Esophagus (tissue), 2 donors: Measurements from ENCODE around the gene KCNG2. TPM values are rescaled to one million over a fixed set of nuclear protein-coding genes. Genes with fewer than 3 reads are reported as not detected.

Experiments used
- H3K27ac ChIP-seq, 2 donors: one replicate each; pipeline ENCODE4 v1.5.1; 2013; ENCODE audit warnings: low read depth in 2 of 2, mild to moderate bottlenecking in 2 of 2, inconsistent platforms in 1 of 2, low read length in 1 of 2, moderate library complexity in 1 of 2
- H3K27me3 ChIP-seq, 2 donors: one replicate each; pipeline ENCODE4 v1.6.1; 2013; ENCODE audit warnings: low read length in 2 of 2, control low read depth in 1 of 2, mild to moderate bottlenecking in 1 of 2; ENCODE audit not compliant: insufficient read depth in 2 of 2, control insufficient read depth in 1 of 2
- H3K36me3 ChIP-seq, 2 donors: one replicate each; pipeline ENCODE4 v1.6.1; 2013; ENCODE audit warnings: low read length in 1 of 2; ENCODE audit not compliant: control insufficient read depth in 2 of 2, insufficient read depth in 2 of 2
- H3K4me1 ChIP-seq, 2 donors: one replicate each; pipeline ENCODE4 v1.6.1; 2013; ENCODE audit warnings: low read length in 1 of 2; ENCODE audit not compliant: control insufficient read depth in 2 of 2, insufficient read depth in 2 of 2
- H3K4me3 ChIP-seq, 2 donors: one replicate each; pipeline ENCODE4 v1.5.1; 2013; ENCODE audit warnings: low read length in 2 of 2, mild to moderate bottlenecking in 2 of 2, low read depth in 1 of 2, moderate library complexity in 1 of 2
- H3K9me3 ChIP-seq, 2 donors: one replicate each; pipeline ENCODE4 v1.6.1; 2013; ENCODE audit warnings: mild to moderate bottlenecking in 2 of 2, low read depth in 1 of 2, low read length in 1 of 2, moderate library complexity in 1 of 2; ENCODE audit not compliant: control insufficient read depth in 2 of 2, insufficient read depth in 1 of 2
- WGBS, 2 donors: extraction: QIAGEN DNeasy Blood & Tissue Kit; methylation state at CpG; one replicate each; pipeline ENCODE4 v1.1.7; 2013; 5-methylcytosine and 5-hydroxymethylcytosine counted together
- polyA plus RNA-seq, 2 donors: library from polyadenylated mRNA; stranded (reverse); fragments of 200-250 nt; gene quantifications; one replicate each; pipeline ENCODE4 v1.2.3, GENCODE V29; 2013
- donor health status: healthy with polysubstance abuse.
- donor health status: Bipolar disorder and iron deficiency.

Gene KCNG2
- polyA plus RNA-seq, 2 donors: 0.04 TPM; not detected in 1

DNA sequence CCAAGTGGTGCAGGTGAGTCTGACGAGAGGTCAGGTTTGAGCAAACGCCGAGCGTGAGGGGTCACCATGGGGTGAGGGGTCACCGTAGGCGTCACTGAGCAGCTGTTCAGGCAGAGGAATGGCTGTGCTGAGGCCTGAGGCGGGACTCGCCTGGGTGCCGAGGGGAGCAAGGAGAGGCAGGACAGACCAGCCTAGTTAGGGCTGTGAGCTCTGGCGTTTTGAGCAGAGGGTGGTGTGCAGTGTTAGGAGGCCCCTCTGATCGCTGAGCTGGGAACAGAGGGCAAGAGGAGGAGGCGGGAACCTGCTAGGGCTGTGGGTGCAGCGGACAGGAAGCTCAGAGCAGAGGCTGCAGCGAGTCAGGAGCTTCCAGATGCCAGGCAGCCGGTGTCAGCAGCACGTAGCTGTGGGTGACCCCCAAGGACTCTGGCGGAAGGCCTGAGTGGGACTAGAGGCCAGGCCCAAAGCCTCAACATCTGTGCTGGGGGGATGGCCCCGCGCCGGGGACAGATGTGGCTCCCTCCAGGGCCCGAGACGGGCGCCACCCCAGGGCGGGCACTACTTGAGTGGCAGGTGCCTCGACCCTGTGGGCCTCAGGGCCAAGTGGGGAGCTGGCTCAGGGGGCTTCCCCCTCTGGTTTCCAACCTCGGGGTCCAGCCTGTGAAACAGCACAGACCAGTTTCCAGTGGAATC is 55.7 kb downstream of the KCNG2 start:
- Histone ChIP-seq H3K36me3 (no peaks in the 10 kb centered on the region), H3K4me3 (no peak overlapping the region), H3K9me3 (peaks cover 0 to 5% of the 10 kb centered on the region in 2 donors), H3K4me1 (peaks cover 2 to 5% of the 10 kb centered on the region in 2 donors), H3K27me3 (no peaks in the 10 kb centered on the region), H3K27ac (no peak overlapping the region)
- WGBS, 2 donors: 74 to 76% methylated on average over 24 to 26 of the region's 26 CpGs

DNA sequence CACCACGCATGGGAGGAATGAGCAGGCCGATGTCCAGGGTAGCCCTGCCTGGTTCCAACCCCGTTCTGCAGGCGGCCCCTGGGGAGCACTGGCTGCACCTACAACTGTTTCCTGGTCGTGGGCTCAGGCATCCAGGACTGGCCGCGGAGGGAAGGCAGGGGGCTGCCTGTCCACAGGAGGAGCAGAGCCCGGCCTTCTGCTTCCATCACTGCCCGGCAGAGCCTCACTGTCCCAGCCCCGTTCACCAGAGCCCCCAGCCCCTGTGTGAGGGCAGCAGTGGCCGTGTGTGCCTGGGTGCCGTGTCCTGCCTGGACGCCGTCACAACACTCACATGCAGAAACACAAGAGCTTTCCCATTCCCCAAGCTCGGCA is 56.2 kb downstream of the KCNG2 start:
- Histone ChIP-seq H3K4me1 (peaks cover 2 to 5% of the 10 kb centered on the region in 2 donors), H3K27me3 (no peaks in the 10 kb centered on the region), H3K4me3 (no peak overlapping the region), H3K27ac (no peak overlapping the region), H3K36me3 (no peaks in the 10 kb centered on the region), H3K9me3 (peaks cover 0 to 5% of the 10 kb centered on the region in 2 donors)
- WGBS, 2 donors: 87 to 89% methylated on average over 15 of the region's 15 CpGs

DNA sequence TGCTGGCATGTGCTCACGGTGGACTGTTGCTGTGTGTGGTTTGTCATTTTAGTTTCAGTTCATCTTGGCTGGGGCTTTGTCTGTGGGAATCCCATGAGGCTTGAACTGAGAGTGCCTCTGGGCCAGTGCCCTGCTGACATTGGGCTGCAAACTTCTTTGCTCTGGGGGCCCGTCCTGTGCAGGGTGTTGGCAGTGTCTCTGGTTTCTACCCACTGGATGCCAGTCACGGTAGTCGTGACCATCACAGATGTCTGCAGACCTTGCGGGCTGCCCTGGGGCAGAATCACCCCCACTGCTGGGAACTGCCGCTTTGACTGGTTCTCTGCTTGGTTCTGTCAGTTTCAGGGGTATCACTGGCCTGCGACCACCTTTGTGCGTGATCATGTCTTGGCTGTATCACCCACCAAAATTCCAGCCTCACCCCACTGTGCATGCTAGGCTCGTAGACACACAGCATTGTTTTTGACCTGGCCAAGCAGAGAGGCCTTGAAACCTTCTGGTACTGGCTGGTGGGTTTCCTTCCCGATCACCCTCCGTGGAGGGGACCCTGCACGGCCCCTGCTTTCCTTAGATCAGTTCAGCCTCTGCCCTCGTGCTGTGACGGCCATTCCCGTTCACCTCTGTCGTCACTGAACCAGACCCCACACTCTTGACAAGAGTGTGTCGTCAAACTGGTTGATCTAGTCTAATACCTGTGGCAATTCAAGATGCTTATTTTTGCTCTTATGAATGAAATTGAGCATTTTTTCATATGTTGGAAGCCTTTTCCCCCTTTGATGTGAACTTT is 57.6 kb downstream of the KCNG2 start:
- Histone ChIP-seq H3K9me3 (no peaks in the 10 kb centered on the region), H3K27me3 (no peaks in the 10 kb centered on the region), H3K36me3 (no peaks in the 10 kb centered on the region), H3K4me3 (no peak overlapping the region), H3K4me1 (peaks cover 2 to 5% of the 10 kb centered on the region in 2 donors), H3K27ac (no peak overlapping the region)
- WGBS, 2 donors: 69 to 74% methylated on average over 17 of the region's 17 CpGs

DNA sequence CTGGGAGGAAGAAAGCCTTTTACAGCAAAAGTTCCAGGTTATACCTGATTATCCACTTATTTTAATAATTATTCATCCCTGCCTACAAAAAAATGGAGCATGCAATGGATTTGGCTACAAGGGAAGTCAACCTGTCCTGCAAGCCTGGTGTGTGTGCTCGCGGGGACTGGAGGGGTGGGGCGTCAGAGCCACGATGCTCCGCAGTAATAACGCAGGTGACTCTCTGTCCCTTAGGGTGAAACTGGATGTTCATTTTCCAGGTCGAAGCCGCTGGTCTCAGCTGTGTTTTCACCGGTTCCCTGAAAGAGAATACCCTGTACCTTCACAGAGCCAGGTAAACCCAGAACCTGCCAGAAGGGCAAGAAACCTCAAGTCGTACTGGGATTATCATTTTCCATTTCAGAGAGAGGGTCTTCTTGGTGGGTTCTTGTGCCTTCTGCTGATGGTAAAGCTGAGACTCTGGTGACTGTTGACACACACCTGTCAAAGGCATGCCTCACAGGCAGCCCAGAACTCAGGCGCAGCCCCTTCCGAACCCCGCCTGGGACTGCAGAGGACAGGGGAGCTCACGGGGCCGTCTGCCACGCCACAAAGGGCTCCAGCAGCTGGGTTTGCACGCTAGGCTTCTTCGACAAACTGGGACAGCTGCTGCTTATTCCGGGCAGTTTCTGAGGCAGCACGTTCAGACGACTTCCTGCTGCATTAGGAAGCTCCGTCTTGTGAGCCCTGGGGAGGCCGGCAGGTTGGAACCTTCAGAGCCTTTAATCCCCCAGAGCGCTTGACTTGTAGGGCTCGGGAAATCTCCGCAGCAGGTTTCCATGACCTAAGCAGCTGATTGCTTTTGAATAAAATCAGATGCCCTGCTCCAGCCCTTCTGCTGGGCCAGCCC is 58.6 kb downstream of the KCNG2 start:
- Histone ChIP-seq H3K36me3 (no peaks in the 10 kb centered on the region), H3K9me3 (no peaks in the 10 kb centered on the region), H3K27ac (no peak overlapping the region), H3K4me1 (peaks cover 2 to 5% of the 10 kb centered on the region in 2 donors), H3K4me3 (no peak overlapping the region), H3K27me3 (no peaks in the 10 kb centered on the region)
- 32 to 38% methylated on average over 26 of the region's 26 CpGs for WGBS, 2 donors

DNA sequence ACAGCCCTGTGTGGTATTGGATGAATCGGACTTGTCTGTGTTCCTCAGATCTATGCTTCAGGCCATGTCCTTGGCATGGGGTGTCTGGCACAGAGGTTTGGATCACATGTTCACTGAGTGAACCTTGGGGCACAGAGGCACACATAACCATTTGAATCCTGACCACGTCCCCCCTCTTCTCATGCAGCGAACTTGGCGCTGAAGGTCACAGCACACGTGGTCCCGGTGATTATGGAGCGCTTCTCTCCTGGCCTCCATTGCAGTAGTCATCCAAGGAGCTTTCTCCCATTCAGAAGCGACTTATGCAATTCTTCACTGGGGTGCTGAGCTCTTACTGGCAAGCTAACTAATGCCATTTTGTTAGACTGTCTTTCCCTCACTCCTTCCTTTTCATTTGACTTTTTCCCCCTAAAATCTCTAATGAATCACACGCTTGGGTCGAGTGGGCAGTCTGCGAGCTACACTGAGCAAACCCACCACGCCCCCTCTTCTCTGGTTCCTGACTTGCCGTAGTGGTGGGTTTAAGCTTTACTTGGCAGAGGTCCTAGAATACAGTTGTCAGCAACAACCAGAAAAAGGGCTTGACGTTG is 59.4 kb downstream of the KCNG2 start:
- Histone ChIP-seq H3K27me3 (no peaks in the 10 kb centered on the region), H3K9me3 (no peaks in the 10 kb centered on the region), H3K27ac (no peak overlapping the region), H3K4me1 (peaks cover 2 to 5% of the 10 kb centered on the region in 2 donors), H3K4me3 (no peak overlapping the region), H3K36me3 (no peaks in the 10 kb centered on the region)
- 36 to 41% methylated on average over 14 of the region's 14 CpGs for WGBS, 2 donors

DNA sequence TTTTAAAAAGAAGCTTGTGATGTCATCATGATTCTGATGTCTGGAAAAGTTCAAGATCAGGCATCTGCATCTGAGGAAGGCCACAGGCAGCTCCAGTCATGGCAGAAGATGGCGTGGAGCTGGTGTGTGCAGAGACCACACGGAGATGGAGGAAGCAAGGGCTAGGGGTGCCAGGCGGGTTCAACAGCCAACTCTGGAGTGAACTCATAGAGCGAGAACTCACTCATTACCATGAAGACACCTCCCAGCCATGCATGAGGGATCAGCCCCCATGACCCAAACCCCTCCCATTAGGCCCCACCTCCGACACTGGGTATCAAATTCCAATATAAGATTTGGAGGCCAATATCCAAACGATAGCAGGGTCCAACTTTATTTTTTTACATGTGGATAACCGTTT is 61.6 kb downstream of the KCNG2 start:
- H3K27me3 ChIP-seq: peaks cover 0 to 3% of the 10 kb centered on the region in 2 donors
- H3K9me3 ChIP-seq: peaks cover 3 to 5% of the 10 kb centered on the region in 2 donors
- 85 to 88% methylated on average over 7 of the region's 7 CpGs for WGBS, 2 donors
- no peaks in the 10 kb centered on the region for H3K36me3 ChIP-seq
- H3K4me1 ChIP-seq: peaks cover 2 to 5% of the 10 kb centered on the region in 2 donors
- H3K4me3 ChIP-seq: no peak overlapping the region
- H3K27ac ChIP-seq: no peak overlapping the region

DNA sequence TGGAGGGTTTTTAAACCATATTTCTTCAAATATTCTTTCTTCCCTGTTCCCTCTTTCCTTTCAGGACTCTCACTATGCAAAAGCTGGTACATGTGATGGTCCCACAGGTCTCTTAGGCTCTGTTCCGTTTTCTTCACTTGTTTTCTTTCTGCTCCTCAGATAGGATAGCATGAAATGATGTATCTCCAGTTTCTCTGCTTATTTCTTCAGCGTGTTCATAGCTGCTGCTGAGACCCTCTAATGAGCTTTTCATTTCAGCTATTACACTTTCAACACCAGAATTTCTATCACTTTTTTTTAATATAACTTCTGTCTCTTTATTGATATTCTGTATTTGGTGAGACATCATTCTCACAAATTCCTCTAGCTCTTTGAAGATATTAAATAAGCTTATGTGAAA is 63.9 kb downstream of the KCNG2 start:
- 81 to 84% methylated on average over 2 of the region's 2 CpGs for WGBS, 2 donors
- Histone ChIP-seq H3K36me3 (no peaks in the 10 kb centered on the region), H3K4me1 (peaks cover 0 to 2% of the 10 kb centered on the region in 2 donors)

DNA sequence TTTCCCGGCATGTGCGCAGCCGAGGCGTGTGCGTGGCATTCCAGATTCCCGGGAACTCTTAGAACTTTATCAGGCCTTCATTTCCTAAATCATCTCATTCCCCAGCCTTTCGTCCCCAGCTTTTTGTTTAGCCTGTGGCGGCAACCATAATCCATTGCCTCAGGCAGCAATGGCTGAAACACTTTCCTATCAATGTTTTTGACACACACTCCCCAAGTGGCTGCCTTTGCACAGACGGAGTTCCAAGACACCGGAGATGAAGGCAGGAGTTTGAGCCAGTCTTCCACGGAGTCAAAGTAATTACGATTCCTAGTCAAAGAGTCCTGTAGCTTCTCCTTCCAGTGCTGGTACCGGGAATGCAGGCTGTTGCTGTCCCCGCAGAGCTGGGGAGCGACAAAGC is 64.8 kb downstream of the KCNG2 start:
- H3K4me1 ChIP-seq: no peaks in the 10 kb centered on the region
- peaks cover 0 to 3% of the 10 kb centered on the region in 2 donors for H3K27me3 ChIP-seq
- peaks cover 3 to 5% of the 10 kb centered on the region in 2 donors for H3K9me3 ChIP-seq
- no peak overlapping the region for H3K4me3 ChIP-seq
- H3K36me3 ChIP-seq: no peaks in the 10 kb centered on the region
- H3K27ac ChIP-seq: no peak overlapping the region
- 93 to 96% methylated on average over 15 of the region's 15 CpGs for WGBS, 2 donors

More for the DNA sequence above, 63.9 kb downstream of the KCNG2 start:
- H3K27ac ChIP-seq: no peak overlapping the region
- H3K4me3 ChIP-seq: no peak overlapping the region
- H3K27me3 ChIP-seq: peaks cover 0 to 3% of the 10 kb centered on the region in 2 donors
- H3K9me3 ChIP-seq: peaks cover 3 to 5% of the 10 kb centered on the region in 2 donors
